NCI-H187 treated with DMSO at 0.1 percent for 48 hours (cell line): ENCODE results near the gene TUBB4A.

Source experiments
- DNase-seq: peaks from one replicate; lab custom pipeline; 2025; lab: John Stamatoyannopoulos, UW

The TUBB4A gene

DNA sequence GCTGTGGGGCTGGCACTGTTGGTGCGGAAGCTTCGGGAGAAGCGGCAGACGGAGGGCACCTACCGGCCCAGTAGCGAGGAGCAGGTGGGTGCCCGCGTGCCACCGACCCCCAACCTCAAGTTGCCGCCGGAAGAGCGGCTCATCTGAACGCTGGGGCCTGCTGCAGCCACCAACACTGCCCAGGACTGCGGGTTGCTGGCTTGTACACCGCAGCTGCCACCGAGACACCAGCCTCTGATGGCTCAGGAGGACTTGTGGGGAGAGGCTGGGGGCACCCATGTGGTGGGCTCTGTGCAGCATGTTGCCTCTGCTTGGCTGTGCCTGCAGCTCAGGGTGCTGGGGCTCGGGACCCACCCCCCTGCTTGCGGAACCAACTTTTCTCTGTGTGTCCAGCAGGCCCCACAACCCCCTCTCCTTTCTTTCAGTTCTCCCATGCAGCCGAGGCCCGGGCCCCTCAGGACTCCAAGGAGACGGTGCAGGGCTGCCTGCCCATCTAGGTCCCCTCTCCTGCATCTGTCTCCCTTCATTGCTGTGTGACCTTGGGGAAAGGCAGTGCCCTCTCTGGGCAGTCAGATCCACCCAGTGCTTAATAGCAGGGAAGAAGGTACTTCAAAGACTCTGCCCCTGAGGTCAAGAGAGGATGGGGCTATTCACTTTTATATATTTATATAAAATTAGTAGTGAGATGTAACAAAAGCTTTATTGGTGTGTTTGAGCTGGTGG, 35.4 kb downstream of the TUBB4A start:
- DNase-seq: no peak

DNA sequence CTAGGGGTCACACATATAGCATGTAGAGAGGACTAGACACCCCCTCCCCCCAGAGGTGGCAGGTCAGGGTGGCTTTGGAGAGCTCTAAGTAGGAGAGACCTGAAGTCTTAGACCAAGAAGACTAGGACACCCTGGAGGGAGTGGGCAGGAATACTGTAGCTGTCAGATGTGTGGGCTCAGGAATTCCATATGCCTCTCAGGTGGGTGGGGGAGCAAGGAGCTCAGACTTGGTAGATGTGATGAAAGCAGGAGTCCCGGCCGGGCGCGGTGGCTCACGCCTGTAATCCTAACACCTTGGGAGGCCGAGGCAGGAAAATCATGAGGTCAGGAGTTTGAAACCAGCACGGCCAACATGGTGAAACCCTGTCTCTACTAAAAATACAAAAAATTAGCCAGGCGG, 36.4 kb downstream of the TUBB4A start:
- no peak for DNase-seq

DNA sequence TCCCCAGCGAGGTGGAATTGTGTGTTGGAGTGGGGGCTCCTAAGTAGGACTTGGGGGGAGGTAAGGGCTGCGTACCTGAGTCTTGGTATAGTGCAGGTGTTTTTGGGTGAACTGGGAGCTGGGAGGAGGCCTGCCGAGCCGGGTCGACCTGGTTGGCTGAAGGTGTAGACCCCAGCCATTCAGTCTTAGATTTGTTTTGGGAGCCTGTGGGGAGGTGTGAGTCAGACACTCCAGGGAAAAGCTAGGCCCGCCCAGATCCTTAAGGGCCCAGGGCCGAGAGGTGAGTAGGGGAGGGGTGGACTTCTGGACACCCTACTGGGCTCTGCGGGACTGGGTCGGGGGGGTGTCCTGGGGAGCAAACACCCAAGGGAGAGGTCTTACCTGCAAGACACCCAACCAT, 37.1 kb downstream of the TUBB4A start:
- DNase-seq: no peak

DNA sequence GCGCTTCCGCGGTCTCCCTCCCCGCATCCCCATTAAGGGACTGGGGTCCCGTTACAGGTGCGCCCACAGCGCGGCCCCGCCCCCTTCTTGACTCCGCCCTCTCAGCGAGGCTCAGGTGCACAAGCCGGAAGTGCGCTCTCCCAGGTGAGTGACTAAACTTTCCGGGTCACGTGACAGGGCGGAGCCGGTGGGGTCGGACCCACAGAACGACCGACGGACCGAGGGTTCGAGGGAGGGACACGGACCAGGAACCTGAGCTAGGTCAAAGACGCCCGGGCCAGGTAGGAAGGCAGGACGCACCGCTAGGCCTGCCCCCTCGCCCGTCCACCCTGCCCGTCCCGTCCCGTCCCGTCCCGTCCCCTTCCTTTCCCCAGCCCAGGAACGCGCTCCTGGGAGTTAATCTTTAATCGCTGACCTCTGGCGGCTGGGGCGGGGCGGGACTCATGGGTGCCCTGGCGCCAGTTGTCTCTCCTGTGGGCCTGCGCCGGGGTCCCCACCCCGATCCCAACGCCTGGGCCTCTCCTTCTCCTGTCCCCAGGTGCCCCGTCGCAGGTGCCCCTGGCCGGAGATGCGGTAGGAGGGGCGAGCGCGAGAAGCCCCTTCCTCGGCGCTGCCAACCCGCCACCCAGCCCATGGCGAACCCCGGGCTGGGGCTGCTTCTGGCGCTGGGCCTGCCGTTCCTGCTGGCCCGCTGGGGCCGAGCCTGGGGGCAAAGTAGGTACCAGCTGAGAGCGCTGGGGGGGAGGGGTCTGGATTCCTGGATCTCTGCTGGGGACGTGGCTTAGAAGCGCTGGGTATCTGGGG, 37.8 kb downstream of the TUBB4A start, which contains the start of gene CRB3:
TSS of gene CRB3 (plus strand) at position 202 of the 804 bp plus-strand sequence. CDS start at position 633, 431 bp downstream.
- DNase-seq: no peak

DNA sequence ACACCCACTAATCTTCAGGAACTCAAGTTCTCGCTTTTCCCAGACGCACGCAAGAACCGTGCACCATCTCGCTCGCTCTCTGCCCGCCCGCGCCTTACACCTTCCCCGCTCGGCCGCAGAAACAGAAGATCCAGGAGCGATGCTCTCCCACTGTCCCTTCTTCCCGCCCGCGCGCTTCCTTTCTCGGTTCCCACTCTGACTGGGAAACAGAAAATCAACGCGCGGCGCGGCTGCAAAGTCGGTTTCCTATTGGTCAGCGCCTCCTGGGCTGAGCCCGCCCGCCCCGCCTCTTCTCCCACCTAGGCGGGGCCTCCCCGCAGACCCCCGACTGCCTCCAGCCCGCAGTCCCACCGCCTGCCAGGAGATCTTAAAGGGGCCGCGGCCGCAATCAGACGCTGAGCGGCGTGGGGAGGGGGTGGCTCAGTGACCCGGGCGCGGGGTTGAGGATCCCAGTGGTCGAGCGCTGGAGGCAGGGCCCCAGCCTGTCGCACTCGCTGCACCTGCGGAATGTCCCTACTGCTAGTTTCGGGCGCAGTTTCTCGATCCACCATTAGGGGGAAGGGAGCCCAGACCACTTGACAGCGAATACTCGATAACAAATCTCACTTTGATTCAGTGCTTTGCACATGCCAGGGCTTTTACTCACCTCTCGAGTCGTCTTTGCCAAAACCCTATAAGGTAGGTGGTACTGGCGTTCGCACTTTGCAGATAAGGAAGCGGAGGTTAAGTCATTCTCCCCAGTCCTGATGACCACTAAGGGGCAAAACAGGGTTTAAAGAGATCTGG, 41.8 kb downstream of the TUBB4A start:
- peak; percentile 77 for DNase-seq

DNA sequence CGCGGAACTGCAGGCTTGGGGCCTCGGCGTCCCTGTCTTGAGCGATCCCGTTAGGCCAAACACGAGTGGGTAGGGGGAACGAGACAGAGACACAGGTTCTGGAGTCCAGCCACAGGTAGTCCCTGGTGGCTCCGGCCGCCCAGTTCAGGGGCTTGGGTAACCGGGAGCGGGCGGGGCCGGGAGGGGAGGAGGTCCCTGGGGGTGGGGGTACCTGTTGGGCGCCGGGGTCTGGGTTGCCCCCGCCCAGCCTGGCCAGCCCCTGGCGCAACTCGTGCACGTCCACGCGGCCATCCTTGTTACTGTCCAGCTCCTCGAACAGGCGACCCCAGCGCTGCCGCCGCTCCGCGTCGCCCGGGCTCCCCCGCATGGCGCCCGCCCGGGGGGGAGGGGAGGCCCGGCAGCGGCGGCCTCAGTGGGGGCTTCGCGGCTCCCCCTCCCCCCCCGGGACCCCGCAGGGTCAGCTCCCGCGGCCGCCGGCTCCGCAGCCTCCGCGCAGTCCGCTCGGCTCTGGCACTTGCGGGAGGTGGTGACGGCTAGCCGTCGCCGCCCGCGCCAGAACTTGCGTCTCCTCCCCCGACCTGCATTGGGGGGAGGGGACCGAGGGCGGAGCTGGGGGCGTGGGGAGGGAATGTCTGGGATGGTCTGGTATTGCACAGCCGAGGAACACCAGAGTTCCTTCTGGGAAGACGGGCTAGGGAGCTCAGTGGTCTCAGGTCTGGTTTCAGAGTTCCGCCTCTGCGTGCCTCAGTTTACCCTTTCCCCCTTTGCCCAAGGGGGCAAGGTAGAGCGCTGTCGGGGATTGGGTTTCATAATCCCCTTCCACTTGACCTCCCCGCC, 42.6 kb downstream of the TUBB4A start, which contains the start of gene SLC25A23:
TSS of gene SLC25A23 (minus strand) at position 531 of the 837 bp plus-strand sequence. CDS start at position 367, 164 bp downstream.
- no peak for DNase-seq

DNA sequence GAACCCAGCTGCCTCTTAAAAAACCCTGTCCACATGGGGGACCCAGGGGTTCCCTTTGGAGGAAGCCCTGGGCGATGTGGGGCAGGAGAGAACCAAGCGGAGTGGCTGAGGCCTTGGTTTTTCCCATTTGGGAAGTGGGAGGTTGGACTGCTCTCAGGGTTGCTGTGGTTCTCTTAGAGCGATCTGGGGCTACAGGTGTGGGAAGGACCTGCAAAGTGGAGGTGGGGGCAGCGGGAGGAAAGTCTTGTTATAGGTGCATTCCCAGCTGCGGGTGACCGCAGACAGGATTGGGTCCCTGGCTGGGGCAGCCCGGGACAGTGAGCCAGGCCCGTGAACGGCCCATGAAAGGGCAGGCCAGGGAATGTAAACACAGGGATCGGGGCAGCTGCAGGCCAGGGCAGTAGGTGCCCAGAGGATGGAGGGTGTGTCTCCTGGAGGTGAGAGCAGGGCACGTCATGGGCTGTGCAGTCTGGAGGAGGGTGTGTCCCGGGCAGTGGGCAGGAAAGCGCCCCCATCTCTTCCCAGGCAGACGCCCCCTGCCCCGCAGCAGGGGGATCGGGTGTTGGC, 43.3 kb downstream of the TUBB4A start:
- no peak for DNase-seq

DNA sequence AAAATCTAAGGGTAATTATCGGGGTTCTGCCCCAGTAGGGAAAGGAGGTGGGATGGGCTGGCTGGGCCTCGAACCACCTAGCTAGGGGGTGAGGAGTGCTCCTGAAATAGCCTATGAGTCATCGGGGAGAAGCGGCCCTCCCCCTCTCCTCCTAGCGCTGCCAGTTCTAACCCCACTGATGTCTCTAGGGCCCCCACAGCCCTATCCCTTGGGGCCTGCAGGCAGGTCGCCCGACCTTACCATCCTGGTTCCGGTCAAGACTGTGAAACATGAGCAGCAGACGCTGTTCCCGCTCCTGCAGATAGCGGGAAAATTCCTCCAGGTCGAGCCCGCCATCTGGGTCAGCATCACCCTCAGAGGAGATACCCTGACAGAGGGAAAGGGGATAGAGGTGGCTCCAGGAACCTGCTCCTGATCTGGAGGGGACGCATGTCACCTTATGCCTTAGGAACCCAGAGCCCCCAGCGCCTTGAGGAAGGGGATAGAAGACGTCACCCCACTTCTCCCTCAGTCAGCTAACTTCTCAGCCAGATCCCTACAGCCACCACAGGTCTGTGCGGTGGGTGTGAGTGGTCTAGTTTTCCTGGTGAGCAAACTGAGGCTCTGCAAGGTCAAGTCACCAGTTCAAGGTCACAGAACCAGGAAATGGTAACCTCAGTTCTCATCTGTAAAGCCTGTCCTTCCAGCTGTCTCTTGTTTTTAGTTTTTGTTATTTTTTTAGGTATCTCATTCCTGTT, 44.0 kb downstream of the TUBB4A start:
- no peak for DNase-seq

DNA sequence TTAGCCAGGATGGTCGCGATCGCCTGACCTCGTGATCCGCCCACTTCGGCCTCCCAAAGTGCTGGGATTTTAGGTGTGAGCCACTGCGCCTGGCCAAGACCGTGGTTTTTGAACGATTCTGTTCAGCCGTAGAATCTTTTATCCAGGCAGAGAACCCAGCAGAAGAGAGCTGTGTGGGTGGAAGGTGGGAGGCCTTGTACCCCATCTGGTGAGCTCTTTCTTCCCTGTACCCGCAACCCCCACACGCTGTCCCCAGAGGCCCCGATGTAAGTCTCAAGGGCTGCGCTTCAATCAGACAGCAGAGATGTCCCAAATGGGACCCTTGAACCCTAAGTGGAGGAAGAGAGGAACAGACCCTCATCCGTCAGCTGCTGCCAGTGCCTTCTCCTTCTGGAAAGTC, 46.2 kb downstream of the TUBB4A start:
- no peak for DNase-seq

DNA sequence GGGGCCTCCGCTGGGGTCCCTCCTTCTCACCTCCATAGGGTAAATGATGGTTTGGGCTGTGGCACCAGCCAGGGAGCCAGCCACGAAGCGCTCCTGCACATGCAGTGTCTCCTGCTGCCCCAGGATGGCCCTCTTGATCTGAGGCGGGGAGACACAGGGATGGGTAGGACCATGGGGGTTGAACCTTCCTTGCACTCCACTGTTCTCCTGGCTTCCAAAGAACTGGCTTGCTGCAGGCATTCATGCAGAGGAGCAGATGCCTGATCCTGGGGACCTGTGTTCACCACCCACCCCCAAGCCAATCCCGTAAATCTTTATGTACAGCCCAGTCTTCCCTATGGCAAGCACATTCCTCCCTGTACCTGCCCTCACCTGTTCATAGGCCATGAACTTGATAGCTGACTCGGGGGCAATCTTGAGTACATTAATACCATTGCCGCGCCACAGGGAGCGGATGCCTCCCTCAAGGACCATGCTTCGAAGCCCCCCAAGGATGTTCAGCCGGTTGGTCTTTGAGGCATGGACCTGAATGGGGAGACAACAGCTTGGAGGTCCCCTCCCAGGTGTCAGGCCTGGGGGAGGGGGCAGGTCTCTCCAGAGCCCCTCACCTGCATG, 48.1 kb downstream of the TUBB4A start:
- DNase-seq: no peak

DNA sequence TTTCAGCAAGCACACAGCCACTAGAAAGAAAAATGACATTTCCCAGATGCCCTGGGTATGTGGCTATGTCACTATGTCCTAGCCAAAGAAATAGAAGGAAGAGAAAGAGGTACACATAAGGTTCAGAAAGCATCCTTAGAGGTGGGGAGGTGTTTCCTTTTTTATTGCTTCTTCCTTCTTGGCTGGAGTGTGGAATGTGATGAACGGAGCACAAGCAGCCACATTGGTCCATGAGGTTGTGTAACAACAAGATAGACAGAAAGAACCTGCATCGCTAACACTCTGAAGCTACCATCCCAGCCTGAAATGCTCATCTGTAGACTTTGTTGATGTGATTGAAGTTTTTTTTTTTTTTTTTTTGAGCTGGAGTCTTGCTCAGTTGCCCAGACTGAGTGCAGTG, 49.2 kb downstream of the TUBB4A start:
- no peak for DNase-seq

DNA sequence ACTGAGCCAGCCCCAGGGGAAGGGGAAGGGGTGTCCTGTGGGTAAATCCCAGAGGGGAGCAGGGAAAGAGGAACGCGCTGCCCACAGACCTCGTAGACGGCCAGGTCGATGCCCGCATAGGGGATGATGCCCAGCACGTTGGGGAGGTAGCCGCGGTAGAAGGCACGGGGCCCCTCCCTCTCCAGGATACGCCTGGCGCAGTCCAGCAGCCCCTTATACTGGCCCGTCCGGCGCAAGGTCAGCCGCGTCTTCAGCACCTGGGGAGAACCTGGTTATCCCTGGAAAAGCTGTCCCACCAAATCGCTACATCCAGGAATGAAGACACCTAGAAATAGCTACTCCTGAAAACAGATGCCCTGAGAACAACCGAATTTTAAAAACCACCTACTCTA, 49.9 kb downstream of the TUBB4A start:
- DNase-seq: no peak

DNA sequence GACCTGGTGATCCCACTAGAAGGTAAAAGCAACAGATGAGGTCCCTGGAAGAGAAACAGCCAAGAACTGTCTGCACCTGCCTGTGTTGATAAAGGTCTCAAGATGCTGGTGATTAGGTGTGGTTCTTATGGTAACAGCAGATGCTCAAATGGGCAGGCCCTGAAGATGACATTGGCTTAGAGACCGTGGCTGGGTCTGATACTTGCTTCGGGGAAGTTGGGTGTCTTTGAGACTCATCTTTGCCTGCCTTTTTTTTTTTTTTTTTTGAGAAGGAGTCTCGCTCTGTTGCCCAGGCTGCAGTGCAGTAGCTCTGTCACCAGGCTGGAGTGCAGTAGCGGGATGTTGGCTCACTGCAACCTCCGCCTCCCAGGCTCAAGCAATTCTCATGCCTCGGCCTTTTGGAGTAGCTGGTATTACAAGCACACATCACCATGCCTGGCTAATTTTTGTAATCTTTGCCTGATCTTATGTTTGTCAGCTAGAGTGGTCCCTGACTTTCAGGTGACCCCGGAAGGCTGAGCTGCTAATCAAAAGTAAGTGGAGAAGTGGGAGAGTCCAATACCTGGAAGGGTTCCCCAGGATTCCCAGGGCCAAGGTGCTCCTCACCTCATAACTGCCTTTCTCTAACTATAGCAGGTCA, 50.4 kb downstream of the TUBB4A start:
- DNase-seq: no peak

DNA sequence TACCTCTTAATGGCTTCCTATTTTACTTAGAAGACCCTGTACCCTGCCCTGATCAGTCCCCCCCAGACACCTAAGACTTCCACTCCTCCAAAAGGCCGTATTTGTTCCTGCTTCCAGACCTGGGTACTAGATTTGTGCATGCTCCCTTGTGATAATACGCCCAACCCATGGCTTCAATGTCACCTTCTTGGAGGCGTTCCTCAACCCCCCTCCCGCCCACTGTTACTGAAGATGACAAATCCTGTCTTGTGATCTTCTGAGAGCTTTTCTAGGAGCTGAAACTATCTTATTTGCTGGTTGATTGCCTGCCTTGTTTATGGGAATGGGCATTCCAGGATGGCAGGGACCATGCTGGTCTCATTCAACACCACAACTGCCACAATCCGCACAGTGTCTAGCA, 51.9 kb downstream of the TUBB4A start:
- no peak for DNase-seq

DNA sequence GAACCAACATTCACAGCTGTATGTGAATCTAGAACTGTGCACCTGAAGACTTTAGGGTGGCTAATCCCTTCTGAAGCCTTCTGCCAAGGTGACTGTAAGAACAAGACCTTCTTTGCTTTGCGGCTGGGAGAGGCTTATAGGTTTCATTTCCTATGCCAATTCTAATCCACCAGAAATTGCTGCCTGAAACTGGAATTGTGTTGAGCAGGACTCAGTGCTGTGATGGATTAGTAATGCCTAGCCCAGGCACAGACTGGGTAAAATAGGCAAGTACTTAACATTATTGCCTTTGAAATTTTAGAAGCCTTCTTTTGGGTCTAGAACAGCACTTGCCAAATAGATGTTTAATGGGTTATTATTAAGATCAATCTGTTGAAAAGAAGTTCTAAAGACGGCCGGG, 54.1 kb downstream of the TUBB4A start:
- DNase-seq: no peak

DNA sequence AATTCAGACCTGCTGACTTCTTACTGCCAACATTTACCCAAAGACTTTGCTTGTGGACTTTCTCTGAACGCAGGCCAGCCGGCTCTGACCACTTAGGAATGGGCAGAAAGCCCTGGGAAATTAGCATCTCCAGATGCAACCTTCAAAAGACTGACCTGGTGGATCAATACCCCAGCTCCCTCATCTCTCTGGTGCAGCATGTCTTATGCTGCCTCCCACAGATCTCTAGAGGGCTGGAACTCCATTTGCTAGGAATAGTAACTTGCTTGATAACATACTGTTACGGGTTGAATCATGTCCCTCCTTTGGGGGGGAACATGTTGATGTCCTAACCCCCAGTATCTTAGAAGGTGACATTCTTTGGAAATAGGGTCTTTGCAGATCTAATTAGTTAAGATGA, 55.7 kb downstream of the TUBB4A start:
- no peak for DNase-seq
